Stimulated activated CD8-positive, alpha-beta memory T cell treated with anti-CD3 and anti-CD28 coated beads, Interleukin-4, amount 100 ng/mL, for 4 hours (primary cell): ENCODE results near the gene NMU.
"Not testable (repeated sequence)": the region's sequence is repeated elsewhere in the genome, so short reads cannot be mapped to it uniquely, and the experiment has no call there.

Source experiments
- DNase-seq, 2 donors: peaks; one replicate each; pipeline ENCODE4 v3.0.0-alpha.2; 2020; ENCODE audit warnings: low read depth in 2 of 2, low spot score in 1 of 2

Gene NMU

GRCh38 chr4:55625835-55626234 is 10.3 kb downstream of the NMU start:
- no peak for DNase-seq

- DNase-seq: not testable (repeated sequence)
Observed at GRCh38 chr4:55624063-55624462, 12.0 kb downstream of the NMU start.

- DNase-seq: no peak
Observed at GRCh38 chr4:55618546-55619143, 17.5 kb downstream of the NMU start.

- DNase-seq: no peak
Observed at GRCh38 chr4:55617587-55618197, 18.4 kb downstream of the NMU start.

- DNase-seq: no peak
Observed at GRCh38 chr4:55615008-55615407, 21.1 kb downstream of the NMU start.

GRCh38 chr4:55613621-55614020 is 22.5 kb downstream of the NMU start:
- no peak for DNase-seq

- no peak for DNase-seq
Observed at GRCh38 chr4:55612341-55612740, 23.8 kb downstream of the NMU start.

- no peak for DNase-seq
Observed at GRCh38 chr4:55611358-55612059, 24.6 kb downstream of the NMU start.

GRCh38 chr4:55610381-55610780 is 25.7 kb downstream of the NMU start:
- no peak for DNase-seq

- no peak for DNase-seq
Observed at GRCh38 chr4:55609393-55609866, 26.7 kb downstream of the NMU start.

GRCh38 chr4:55608591-55608990 is 27.5 kb downstream of the NMU start:
- DNase-seq: no peak

- no peak for DNase-seq
Observed at GRCh38 chr4:55604996-55605395, 31.1 kb downstream of the NMU start.

- DNase-seq: no peak
Observed at GRCh38 chr4:55600640-55601039, 35.5 kb downstream of the NMU start.

GRCh38 chr4:55598641-55599040 is 37.5 kb downstream of the NMU start:
- no peak for DNase-seq

GRCh38 chr4:55592014-55592413 is 44.1 kb downstream of the NMU start, which contains the start of gene PDCL2:
Gene PDCL2, minus strand, starts transcription at chr4:55592245. Its CDS starts 136 bp downstream, at chr4:55592109.
- DNase-seq: no peak

GRCh38 chr4:55588160-55588559 is 47.9 kb downstream of the NMU start:
- DNase-seq: no peak

GRCh38 chr4:55582773-55583172 is 53.3 kb downstream of the NMU start:
- not testable (repeated sequence) for DNase-seq

- DNase-seq: no peak
Observed at GRCh38 chr4:55578341-55579010, 57.6 kb downstream of the NMU start.

GRCh38 chr4:55575513-55575912 is 60.6 kb downstream of the NMU start:
- no peak for DNase-seq

- DNase-seq: no peak
Observed at GRCh38 chr4:55574252-55574651, 61.8 kb downstream of the NMU start.

- DNase-seq: no peak
Observed at GRCh38 chr4:55571806-55572205, 64.3 kb downstream of the NMU start.
